SU-DHL-6 (cell line): Measurements from ENCODE around the gene BUD13.

ENCODE experiments used
- H2AFZ ChIP-seq: fragments of 200-600 bp; sonication (generic); 2 replicates; pipeline ENCODE4 v1.6.1; 2014; ENCODE audit warnings: low read depth, mild to moderate bottlenecking, moderate library complexity, mixed read lengths, antibody characterized with exemption, low read length; ENCODE audit not compliant: severe bottlenecking
- H3F3A ChIP-seq: fragments of 200-600 bp; shearing (Covaris generic); 2 replicates; pipeline ENCODE4 v1.6.0; 2016; ENCODE audit warnings: antibody characterized with exemption, mild to moderate bottlenecking; ENCODE audit not compliant: insufficient read depth
- H3K27ac ChIP-seq: fragments of 200-600 bp; sonication (generic); 2 replicates; pipeline ENCODE4 v1.5.1; 2016; ENCODE audit warnings: low read depth, mild to moderate bottlenecking, low read length, moderate library complexity, mixed read lengths
- H3K27me3 ChIP-seq: fragments of 200-600 bp; sonication (generic), shearing (Covaris generic); 2 replicates; pipeline ENCODE4 v1.6.0; 2014; ENCODE audit warnings: mild to moderate bottlenecking, low read length
- H3K36me3 ChIP-seq: fragments of 200-600 bp; sonication (generic); 2 replicates; pipeline ENCODE4 v1.6.1; 2014; ENCODE audit warnings: mild to moderate bottlenecking, low read length, mixed read lengths
- H3K4me2 ChIP-seq: fragments of 300-600, 200-600 bp; shearing (Covaris generic), sonication (generic); 2 replicates; pipeline ENCODE4 v1.6.0; 2014; ENCODE audit warnings: low read length, low read depth, mild to moderate bottlenecking; ENCODE audit not compliant: poor library complexity, severe bottlenecking
- H3K4me3 ChIP-seq: fragments of 200-600 bp; sonication (generic); 2 replicates; pipeline ENCODE4 v1.5.1; 2014; ENCODE audit warnings: antibody characterized with exemption, low read length, mild to moderate bottlenecking, mixed read lengths; ENCODE audit not compliant: insufficient read depth, poor library complexity, severe bottlenecking
- H3K79me2 ChIP-seq: fragments of 200-600 bp; sonication (generic); 2 replicates; pipeline ENCODE4 v1.6.1; 2014; ENCODE audit warnings: mild to moderate bottlenecking, low read length, moderate library complexity; ENCODE audit not compliant: insufficient read depth
- H3K9ac ChIP-seq: fragments of 200-600 bp; sonication (generic); 2 replicates; pipeline ENCODE4 v1.7.0; 2014; ENCODE audit warnings: mild to moderate bottlenecking, low read length
- H3K9me2 ChIP-seq: fragments of 200-600 bp; sonication (generic); replicated peaks from 2 replicates; pipeline ENCODE4 v1.6.1; 2014; ENCODE audit warnings: low read length; ENCODE audit not compliant: insufficient read depth
- H3K9me3 ChIP-seq: fragments of 200-600 bp; sonication (generic); 2 replicates; pipeline ENCODE4 v1.6.1; 2014; ENCODE audit warnings: low read length, mixed read lengths; ENCODE audit not compliant: insufficient read depth
- H4K20me1 ChIP-seq: fragments of 200-600 bp; sonication (generic); 2 replicates; pipeline ENCODE4 v1.6.1; 2014; ENCODE audit warnings: low read depth, mild to moderate bottlenecking, antibody characterized with exemption, low read length, moderate library complexity, mixed read lengths
- EZH2phosphoT487 ChIP-seq: fragments of 200-600 bp; sonication (generic), shearing (Covaris generic); conservative IDR thresholded peaks from 2 replicates; pipeline ENCODE4 v1.6.1; 2018; ENCODE audit warnings: mild to moderate bottlenecking, antibody characterized with exemption, low read length, moderate library complexity, mixed read lengths
- TF ChIP-seq, protein P1 (sequence below): fragments of 200-600 bp; sonication (generic); IDR thresholded peaks from one replicate; pipeline ENCODE4 v1.5.1; 2017; ENCODE audit warnings: antibody characterized with exemption, mild to moderate bottlenecking, low read length, moderate library complexity; ENCODE audit not compliant: insufficient read depth, poor library complexity, severe bottlenecking

The BUD13 gene

DNA sequence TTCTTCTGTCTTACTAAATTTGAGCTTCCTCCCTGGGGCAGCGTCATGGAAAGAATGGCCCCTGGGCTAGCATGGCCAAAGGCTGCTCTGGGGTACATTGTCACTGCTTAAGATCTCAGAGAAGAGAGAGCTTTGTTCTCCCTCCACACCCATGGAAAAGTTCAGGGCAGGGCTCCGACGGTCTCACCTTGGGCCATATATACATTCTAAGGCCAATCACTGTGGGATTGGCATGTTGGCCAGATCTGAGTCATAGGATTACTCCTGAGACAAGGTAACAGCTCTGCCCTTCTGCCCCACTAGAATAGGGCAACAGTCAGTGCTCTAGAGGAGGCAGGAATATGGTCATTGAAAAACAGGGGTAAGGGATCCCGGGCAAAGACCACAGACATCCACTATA lies 56.2 kb downstream of the BUD13 start:
- no peaks in the 10 kb centered on the region for H3F3A ChIP-seq
- TF ChIP-seq, protein P1, sequence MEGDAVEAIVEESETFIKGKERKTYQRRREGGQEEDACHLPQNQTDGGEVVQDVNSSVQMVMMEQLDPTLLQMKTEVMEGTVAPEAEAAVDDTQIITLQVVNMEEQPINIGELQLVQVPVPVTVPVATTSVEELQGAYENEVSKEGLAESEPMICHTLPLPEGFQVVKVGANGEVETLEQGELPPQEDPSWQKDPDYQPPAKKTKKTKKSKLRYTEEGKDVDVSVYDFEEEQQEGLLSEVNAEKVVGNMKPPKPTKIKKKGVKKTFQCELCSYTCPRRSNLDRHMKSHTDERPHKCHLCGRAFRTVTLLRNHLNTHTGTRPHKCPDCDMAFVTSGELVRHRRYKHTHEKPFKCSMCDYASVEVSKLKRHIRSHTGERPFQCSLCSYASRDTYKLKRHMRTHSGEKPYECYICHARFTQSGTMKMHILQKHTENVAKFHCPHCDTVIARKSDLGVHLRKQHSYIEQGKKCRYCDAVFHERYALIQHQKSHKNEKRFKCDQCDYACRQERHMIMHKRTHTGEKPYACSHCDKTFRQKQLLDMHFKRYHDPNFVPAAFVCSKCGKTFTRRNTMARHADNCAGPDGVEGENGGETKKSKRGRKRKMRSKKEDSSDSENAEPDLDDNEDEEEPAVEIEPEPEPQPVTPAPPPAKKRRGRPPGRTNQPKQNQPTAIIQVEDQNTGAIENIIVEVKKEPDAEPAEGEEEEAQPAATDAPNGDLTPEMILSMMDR: no peak
- TF ChIP-seq EZH2phosphoT487: no peak
- H2AFZ ChIP-seq: no peak overlapping the region
- no peaks in the 10 kb centered on the region for H3K9me3 ChIP-seq
- H3K79me2 ChIP-seq: no peaks in the 10 kb centered on the region
- no peaks in the 10 kb centered on the region for H4K20me1 ChIP-seq
- H3K9me2 ChIP-seq: no peaks in the 10 kb centered on the region
- no peak overlapping the region for H3K27ac ChIP-seq
- H3K36me3 ChIP-seq: no peaks in the 10 kb centered on the region
- H3K4me2 ChIP-seq: no peak overlapping the region
- H3K27me3 ChIP-seq: no peaks in the 10 kb centered on the region
- no peak overlapping the region for H3K4me3 ChIP-seq
- H3K9ac ChIP-seq: no peak overlapping the region

DNA sequence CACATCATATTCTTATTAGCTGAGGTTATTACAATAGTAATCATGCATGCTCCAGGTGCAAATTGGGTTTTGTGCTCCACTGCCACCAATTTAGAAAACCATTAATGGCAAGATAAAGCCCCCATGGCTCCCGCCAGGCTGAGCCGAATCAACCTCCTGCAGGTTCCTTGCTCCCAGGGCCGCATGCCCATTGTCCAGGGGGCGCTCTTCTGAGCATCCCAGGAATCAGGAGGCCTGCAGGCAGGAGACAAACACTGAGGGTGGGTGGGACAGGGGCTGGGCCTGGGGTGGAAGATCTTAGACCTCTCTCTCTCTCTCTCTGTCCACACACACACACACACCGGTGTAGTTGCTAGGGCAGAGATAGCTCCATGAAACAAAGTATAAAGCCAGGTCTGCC lies 57.4 kb downstream of the BUD13 start:
- H3K36me3 ChIP-seq: no peaks in the 10 kb centered on the region
- H3K27me3 ChIP-seq: no peaks in the 10 kb centered on the region
- H4K20me1 ChIP-seq: no peaks in the 10 kb centered on the region
- no peaks in the 10 kb centered on the region for H3F3A ChIP-seq
- no peaks in the 10 kb centered on the region for H3K9me2 ChIP-seq
- H3K27ac ChIP-seq: no peak overlapping the region
- TF ChIP-seq, protein P1: no peak
- no peak for TF ChIP-seq EZH2phosphoT487
- no peak overlapping the region for H3K4me3 ChIP-seq
- no peaks in the 10 kb centered on the region for H3K79me2 ChIP-seq
- H2AFZ ChIP-seq: no peak overlapping the region
- no peak overlapping the region for H3K4me2 ChIP-seq
- no peak overlapping the region for H3K9ac ChIP-seq
- H3K9me3 ChIP-seq: no peaks in the 10 kb centered on the region

DNA sequence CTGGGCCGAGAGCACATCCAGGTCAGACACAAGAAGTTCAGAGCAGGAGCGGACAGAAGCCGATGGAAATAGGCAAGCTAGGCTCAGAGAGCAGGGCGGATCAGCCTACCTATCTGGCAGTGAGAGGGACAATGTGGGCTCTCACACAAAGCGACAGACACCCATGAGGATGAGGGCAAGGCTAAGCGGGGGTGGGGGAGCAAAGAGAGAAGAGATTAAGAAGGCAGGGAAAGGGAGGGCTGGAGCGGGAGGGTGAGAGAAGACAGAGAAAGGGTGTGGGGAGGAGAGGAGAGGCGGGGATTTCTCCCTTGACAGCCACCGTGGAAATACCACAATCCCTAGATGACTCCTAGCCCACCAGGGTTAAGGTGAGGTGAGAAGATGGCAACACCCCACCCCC lies 57.9 kb downstream of the BUD13 start:
- H3K36me3 ChIP-seq: no peaks in the 10 kb centered on the region
- no peak overlapping the region for H2AFZ ChIP-seq
- no peak overlapping the region for H3K4me2 ChIP-seq
- H3K4me3 ChIP-seq: no peak overlapping the region
- H3K9me3 ChIP-seq: no peaks in the 10 kb centered on the region
- H3K9me2 ChIP-seq: no peaks in the 10 kb centered on the region
- no peaks in the 10 kb centered on the region for H3K27me3 ChIP-seq
- H3F3A ChIP-seq: no peaks in the 10 kb centered on the region
- H3K27ac ChIP-seq: no peak overlapping the region
- no peak overlapping the region for H3K9ac ChIP-seq
- H4K20me1 ChIP-seq: no peaks in the 10 kb centered on the region
- TF ChIP-seq, protein P1: no peak
- TF ChIP-seq EZH2phosphoT487: no peak
- no peaks in the 10 kb centered on the region for H3K79me2 ChIP-seq

DNA sequence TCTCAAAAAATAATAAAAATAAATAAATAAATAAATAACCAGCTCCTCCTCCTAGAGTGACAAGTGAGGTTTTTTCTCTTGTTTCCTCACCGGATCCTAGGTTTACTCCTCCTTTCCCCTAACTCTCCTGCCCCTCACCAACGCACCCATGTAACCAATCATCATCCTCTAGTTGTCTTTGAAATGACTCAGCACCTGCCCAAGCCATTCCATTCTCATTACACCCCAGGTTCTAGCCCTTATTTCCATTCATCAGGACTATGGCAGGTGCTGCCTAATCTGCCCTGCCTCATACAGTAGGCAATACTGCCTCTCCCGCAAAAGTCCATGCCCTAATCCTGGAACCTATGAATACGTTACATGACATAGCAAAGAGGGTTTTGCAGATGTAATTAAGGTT lies 60.4 kb downstream of the BUD13 start:
- H3K9me2 ChIP-seq: no peaks in the 10 kb centered on the region
- H3K4me2 ChIP-seq: no peak overlapping the region
- no peak overlapping the region for H2AFZ ChIP-seq
- H3K27ac ChIP-seq: no peak overlapping the region
- TF ChIP-seq EZH2phosphoT487: no peak
- TF ChIP-seq, protein P1: no peak
- no peak overlapping the region for H3K9ac ChIP-seq
- no peaks in the 10 kb centered on the region for H3K36me3 ChIP-seq
- no peaks in the 10 kb centered on the region for H3K79me2 ChIP-seq
- H4K20me1 ChIP-seq: no peaks in the 10 kb centered on the region
- no peak overlapping the region for H3K4me3 ChIP-seq
- H3K9me3 ChIP-seq: no peaks in the 10 kb centered on the region
- H3K27me3 ChIP-seq: no peaks in the 10 kb centered on the region
- no peaks in the 10 kb centered on the region for H3F3A ChIP-seq
